Progenitor cell of endocrine pancreas (in vitro differentiated cells): ENCODE data around the gene ZSCAN18. TPM values are rescaled to one million over a fixed set of nuclear protein-coding genes. Genes with fewer than 3 reads are reported as not detected.

Experiments used
- DNase-seq: peaks from one replicate; pipeline ENCODE4 v3.0.0; 2021; ENCODE audit warnings: low spot score; ENCODE audit not compliant: unreplicated experiment
- H3K27ac Mint-ChIP-seq: 2 replicates; pipeline ENCODE4 v1.8.0; 2021; ENCODE audit warnings: mild to moderate bottlenecking, moderate library complexity, mixed read lengths
- H3K27me3 Mint-ChIP-seq: 2 replicates; pipeline ENCODE4 v1.8.0; 2021; ENCODE audit warnings: mixed read lengths
- H3K36me3 Mint-ChIP-seq: 2 replicates; pipeline ENCODE4 v1.8.0; 2022; ENCODE audit warnings: mixed read lengths; ENCODE audit not compliant: insufficient read depth
- H3K4me1 Mint-ChIP-seq: 2 replicates; pipeline ENCODE4 v1.8.0; 2021; ENCODE audit warnings: low read depth, mixed read lengths
- H3K4me3 Mint-ChIP-seq: 2 replicates; pipeline ENCODE4 v1.8.0; 2021; ENCODE audit warnings: low read depth, mild to moderate bottlenecking, moderate library complexity, mixed read lengths
- H3K9me3 Mint-ChIP-seq: 2 replicates; pipeline ENCODE4 v1.8.0; 2021; ENCODE audit warnings: low read depth, mixed read lengths
- total RNA-seq: library from RNA; stranded (reverse); gene quantifications from 2 replicates; pipeline ENCODE4 v1.2.1, GENCODE V29; 2021
- TF ChIP-seq, protein P1 (sequence below): fragments of 200-600 bp; sonication (generic); IDR thresholded peaks from one replicate; pipeline ENCODE4 v1.5.0; 2021; ENCODE audit warnings: antibody characterized with exemption, mild to moderate bottlenecking; ENCODE audit not compliant: unreplicated experiment

Gene ZSCAN18
- total RNA-seq, 1 donor from 2014 or later: 118 TPM

DNA sequence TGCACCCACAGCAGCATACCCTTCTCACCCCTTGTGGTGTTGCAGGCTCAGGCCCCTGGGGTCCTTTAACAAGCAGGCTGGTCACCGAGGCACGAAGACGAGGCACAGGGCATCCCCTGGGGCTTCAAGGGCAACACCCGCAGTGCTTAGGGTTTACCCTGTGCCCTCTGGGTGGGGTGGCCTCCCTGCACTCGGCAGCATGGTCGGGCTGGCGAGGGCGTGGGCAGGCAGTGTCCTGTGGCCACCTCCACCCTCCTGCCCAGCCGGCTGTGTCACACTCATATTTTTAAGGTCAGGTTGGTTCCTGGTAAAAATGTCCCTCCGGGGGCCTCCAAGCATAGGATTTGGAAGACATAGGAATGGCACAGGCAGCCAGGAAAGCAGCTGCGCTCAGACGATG is 50.4 kb downstream of the ZSCAN18 start:
- Mint-ChIP-seq H3K4me1 (no peaks in the 10 kb centered on the region), H3K9me3 (peaks cover 35% of the 10 kb centered on the region), H3K27ac (no peak overlapping the region), H3K27me3 (no peaks in the 10 kb centered on the region), H3K4me3 (no peak overlapping the region), H3K36me3 (peaks cover 4% of the 10 kb centered on the region)
- TF ChIP-seq, protein P1, sequence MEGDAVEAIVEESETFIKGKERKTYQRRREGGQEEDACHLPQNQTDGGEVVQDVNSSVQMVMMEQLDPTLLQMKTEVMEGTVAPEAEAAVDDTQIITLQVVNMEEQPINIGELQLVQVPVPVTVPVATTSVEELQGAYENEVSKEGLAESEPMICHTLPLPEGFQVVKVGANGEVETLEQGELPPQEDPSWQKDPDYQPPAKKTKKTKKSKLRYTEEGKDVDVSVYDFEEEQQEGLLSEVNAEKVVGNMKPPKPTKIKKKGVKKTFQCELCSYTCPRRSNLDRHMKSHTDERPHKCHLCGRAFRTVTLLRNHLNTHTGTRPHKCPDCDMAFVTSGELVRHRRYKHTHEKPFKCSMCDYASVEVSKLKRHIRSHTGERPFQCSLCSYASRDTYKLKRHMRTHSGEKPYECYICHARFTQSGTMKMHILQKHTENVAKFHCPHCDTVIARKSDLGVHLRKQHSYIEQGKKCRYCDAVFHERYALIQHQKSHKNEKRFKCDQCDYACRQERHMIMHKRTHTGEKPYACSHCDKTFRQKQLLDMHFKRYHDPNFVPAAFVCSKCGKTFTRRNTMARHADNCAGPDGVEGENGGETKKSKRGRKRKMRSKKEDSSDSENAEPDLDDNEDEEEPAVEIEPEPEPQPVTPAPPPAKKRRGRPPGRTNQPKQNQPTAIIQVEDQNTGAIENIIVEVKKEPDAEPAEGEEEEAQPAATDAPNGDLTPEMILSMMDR: no peak
- no peak for DNase-seq

GRCh38 chr19:58046856-58047255 is 51.2 kb downstream of the ZSCAN18 start:
- no peaks in the 10 kb centered on the region for H3K27me3 Mint-ChIP-seq
- H3K36me3 Mint-ChIP-seq: peaks cover 4% of the 10 kb centered on the region
- no peaks in the 10 kb centered on the region for H3K4me1 Mint-ChIP-seq
- no peak overlapping the region for H3K4me3 Mint-ChIP-seq
- no peak for DNase-seq
- H3K27ac Mint-ChIP-seq: no peak overlapping the region
- TF ChIP-seq, protein P1: no peak
- H3K9me3 Mint-ChIP-seq: peaks cover 36% of the 10 kb centered on the region

GRCh38 chr19:58045411-58046050 is 52.5 kb downstream of the ZSCAN18 start:
- Mint-ChIP-seq H3K27ac (no peak overlapping the region), H3K4me3 (no peak overlapping the region), H3K27me3 (no peaks in the 10 kb centered on the region), H3K36me3 (peaks cover 4% of the 10 kb centered on the region), H3K9me3 (peaks cover 31% of the 10 kb centered on the region), H3K4me1 (no peaks in the 10 kb centered on the region)
- DNase-seq: no peak
- TF ChIP-seq, protein P1: no peak

DNA sequence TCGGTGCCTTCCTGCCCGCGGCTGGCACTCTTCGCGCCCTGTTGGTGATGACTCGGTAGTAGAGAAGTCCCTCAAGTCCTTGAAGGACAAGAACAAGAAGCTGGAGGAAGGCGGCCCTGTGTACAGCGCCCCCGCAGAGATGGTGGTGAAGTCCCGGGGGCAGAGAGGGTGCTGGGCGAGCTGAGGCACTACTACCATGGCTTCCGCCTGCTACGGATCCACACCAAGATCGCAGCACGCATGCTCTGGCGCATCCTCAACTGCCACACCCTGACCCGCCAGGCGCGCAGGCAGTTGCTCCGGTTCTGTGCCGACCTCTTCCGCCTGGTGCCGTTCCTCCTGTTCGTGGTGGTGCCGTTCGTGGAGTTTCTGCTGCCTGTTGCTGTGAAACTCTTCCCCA is 53.1 kb downstream of the ZSCAN18 start:
- H3K27me3 Mint-ChIP-seq: no peaks in the 10 kb centered on the region

GRCh38 chr19:58044391-58044790 is 53.6 kb downstream of the ZSCAN18 start:
- H3K4me3 Mint-ChIP-seq: no peak overlapping the region
- H3K27me3 Mint-ChIP-seq: no peaks in the 10 kb centered on the region
- TF ChIP-seq, protein P1: no peak
- no peak for DNase-seq
- no peaks in the 10 kb centered on the region for H3K4me1 Mint-ChIP-seq
- H3K36me3 Mint-ChIP-seq: peaks cover 4% of the 10 kb centered on the region
- H3K9me3 Mint-ChIP-seq: peaks cover 31% of the 10 kb centered on the region
- no peak overlapping the region for H3K27ac Mint-ChIP-seq

More for the DNA sequence above, 53.1 kb downstream of the ZSCAN18 start:
- no peak overlapping the region for H3K27ac Mint-ChIP-seq
- peaks cover 31% of the 10 kb centered on the region for H3K9me3 Mint-ChIP-seq
- peaks cover 4% of the 10 kb centered on the region for H3K36me3 Mint-ChIP-seq
- no peaks in the 10 kb centered on the region for H3K4me1 Mint-ChIP-seq
- no peak overlapping the region for H3K4me3 Mint-ChIP-seq
- no peak for DNase-seq
- TF ChIP-seq, protein P1: no peak
